Kidney (tissue), 14 donors: ENCODE data around the gene ANKRD40CL. TPM values are rescaled to one million over a fixed set of nuclear protein-coding genes. Genes with fewer than 3 reads are reported as not detected.

Experiments used
- DNase-seq, 5 donors: peaks; one replicate each; pipeline ENCODE4 v3.0.0-alpha.2; 2013 to 2020
- FAIRE-seq: peaks from 2 replicates; lab custom pipeline; 2012; peaks lifted over from hg19 to GRCh38; lab: Jason Lieb, UNC
- H3K27ac ChIP-seq, 2 donors: one replicate each; pipeline ENCODE4 v1.7.0; 2013; ENCODE audit warnings: low read depth in 2 of 2, low read length in 2 of 2, inconsistent platforms in 1 of 2
- H3K27me3 ChIP-seq: one replicate; pipeline ENCODE4 v1.7.1; 2013; ENCODE audit warnings: low read length, inconsistent platforms; ENCODE audit not compliant: control insufficient read depth, insufficient read depth
- H3K36me3 ChIP-seq, 3 donors: one replicate each; pipeline versions ENCODE4 v1.7.0 to v1.7.1; 2013; ENCODE audit warnings: low read length in 3 of 3, control low read depth in 1 of 3, inconsistent platforms in 1 of 3; ENCODE audit not compliant: insufficient read depth in 3 of 3, control insufficient read depth in 2 of 3
- H3K4me1 ChIP-seq, 3 donors: one replicate each; pipeline versions ENCODE4 v1.7.0 to v1.7.1; 2013; ENCODE audit warnings: low read length in 3 of 3, inconsistent platforms in 1 of 3, low read depth in 1 of 3; ENCODE audit not compliant: control insufficient read depth in 2 of 3, insufficient read depth in 2 of 3
- H3K4me3 ChIP-seq, 3 donors: one replicate each; pipeline versions ENCODE4 v1.7.0 to v1.8.1; 2013; ENCODE audit warnings: low read length in 3 of 3, control low read depth in 1 of 3, inconsistent platforms in 1 of 3
- H3K9ac ChIP-seq, 3 donors: one replicate each; pipeline versions ENCODE4 v1.7.0 to v1.7.1; 2013; ENCODE audit warnings: low read length in 3 of 3, control low read depth in 1 of 3, inconsistent platforms in 1 of 3
- H3K9me3 ChIP-seq, 3 donors: one replicate each; pipeline versions ENCODE4 v1.7.0 to v1.7.1; 2013; ENCODE audit warnings: low read length in 3 of 3, control low read depth in 1 of 3, inconsistent platforms in 1 of 3; ENCODE audit not compliant: control insufficient read depth in 2 of 3, insufficient read depth in 1 of 3
- intact Hi-C: fragments of 100-400 bp; cut with DNase I; formaldehyde crosslinking; loops from one replicate; pipeline ENCODE4 v1.11.1; 2022
- polyA plus RNA-seq: library from polyadenylated mRNA; stranded (reverse); fragments of 350-450 nt; fragmentation: Illumina TruSeq; extraction: RNeasy Lipid Tissue Mini Kit (QIAGEN cat#74804); gene quantifications from one replicate; pipeline ENCODE4 v1.2.3, GENCODE V29; 2014; ENCODE audit warnings: low read depth, low replicate concordance; ENCODE audit not compliant: insufficient read depth
- total RNA-seq: library from RNA; stranded (reverse); fragmentation: NEBNext Ultra II Directional; extraction: Animal tissue kit (Norgen Biotek cat#: 25700); gene quantifications from one replicate; pipeline ENCODE4 v1.2.1, GENCODE V29; 2021
- TF ChIP-seq, protein P1 (sequence below): IDR thresholded peaks from 3 replicates; pipeline ENCODE4 v1.5.1; 2012; ENCODE audit warnings: mild to moderate bottlenecking, moderate library complexity, borderline replicate concordance; ENCODE audit not compliant: insufficient read depth; ENCODE audit errors: extremely low read depth
- donor health status: control.
- donor health status: control.
- donor health status: control.
- donor health status: control.
- donor health status: control.
- donor health status: DM: yes; HTN: yes; CAD: no.
- donor health status: Normal renal cell carcinoma (clear cell type).

The ANKRD40CL gene
- total and polyA plus RNA-seq, 2 donors from 2014 or later, result not detected

DNA sequence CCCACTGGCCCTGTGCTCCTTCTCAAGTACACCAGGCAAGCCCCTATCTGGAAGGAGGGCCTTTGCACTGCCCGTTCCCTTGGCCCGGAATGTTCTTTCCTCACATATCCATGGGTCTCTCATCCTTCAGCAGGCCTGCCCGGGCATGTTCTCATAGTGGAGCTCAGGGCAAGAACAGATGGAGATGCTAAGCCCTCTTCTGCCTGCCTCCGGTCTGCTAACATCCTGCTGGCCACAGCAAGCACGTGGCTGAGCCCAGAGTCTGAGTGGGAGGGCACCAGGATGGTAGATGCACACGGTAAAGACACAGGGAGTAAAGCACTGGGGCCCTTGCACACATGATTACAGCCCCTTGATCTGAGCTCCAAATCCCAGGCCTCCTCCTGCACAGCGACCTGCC is 19.8 kb upstream of the ANKRD40CL start:
- intact Hi-C loops, result no loop called here
- Histone ChIP-seq H3K9me3 (no peaks in the 10 kb centered on the region), H3K4me1 (no peaks in the 10 kb centered on the region), H3K4me3 (no peak overlapping the region), H3K27me3 (no peaks in the 10 kb centered on the region), H3K9ac (no peak overlapping the region), H3K36me3 (no peaks in the 10 kb centered on the region), H3K27ac (no peak overlapping the region)
- no peak for FAIRE-seq
- DNase-seq, result no peak
- TF ChIP-seq, protein P1, sequence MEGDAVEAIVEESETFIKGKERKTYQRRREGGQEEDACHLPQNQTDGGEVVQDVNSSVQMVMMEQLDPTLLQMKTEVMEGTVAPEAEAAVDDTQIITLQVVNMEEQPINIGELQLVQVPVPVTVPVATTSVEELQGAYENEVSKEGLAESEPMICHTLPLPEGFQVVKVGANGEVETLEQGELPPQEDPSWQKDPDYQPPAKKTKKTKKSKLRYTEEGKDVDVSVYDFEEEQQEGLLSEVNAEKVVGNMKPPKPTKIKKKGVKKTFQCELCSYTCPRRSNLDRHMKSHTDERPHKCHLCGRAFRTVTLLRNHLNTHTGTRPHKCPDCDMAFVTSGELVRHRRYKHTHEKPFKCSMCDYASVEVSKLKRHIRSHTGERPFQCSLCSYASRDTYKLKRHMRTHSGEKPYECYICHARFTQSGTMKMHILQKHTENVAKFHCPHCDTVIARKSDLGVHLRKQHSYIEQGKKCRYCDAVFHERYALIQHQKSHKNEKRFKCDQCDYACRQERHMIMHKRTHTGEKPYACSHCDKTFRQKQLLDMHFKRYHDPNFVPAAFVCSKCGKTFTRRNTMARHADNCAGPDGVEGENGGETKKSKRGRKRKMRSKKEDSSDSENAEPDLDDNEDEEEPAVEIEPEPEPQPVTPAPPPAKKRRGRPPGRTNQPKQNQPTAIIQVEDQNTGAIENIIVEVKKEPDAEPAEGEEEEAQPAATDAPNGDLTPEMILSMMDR, result no peak

DNA sequence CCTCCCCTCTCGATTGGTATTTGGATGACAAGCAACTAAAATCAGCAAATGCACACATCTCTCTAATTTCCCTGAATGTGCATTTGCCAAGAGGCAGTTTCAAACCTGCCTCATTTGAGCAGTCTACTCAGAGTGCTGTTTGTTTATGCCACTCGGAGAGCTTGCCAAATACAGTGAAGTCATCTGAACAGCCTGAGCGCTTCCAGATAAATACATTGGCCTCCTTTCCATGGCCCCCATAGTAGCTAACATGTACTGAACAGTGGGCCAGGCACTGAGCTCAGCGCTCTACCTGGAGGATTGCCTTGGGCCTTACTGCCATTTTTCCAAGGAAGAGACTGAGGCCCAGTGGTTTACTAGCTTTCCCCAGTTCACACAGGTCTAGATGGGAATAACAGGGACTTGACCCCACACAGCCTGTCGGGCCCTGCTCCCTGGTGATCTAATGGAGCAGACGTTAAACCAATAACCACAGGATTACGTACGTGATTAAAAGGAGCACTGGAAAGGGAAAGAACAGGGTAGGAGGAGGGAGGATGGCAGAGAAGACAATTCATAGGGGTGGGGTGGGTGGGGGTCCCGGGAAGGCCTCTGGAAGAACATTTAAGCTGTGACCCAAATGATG is 18.7 kb upstream of the ANKRD40CL start:
- Histone ChIP-seq H3K36me3 (no peaks in the 10 kb centered on the region), H3K4me3 (no peak overlapping the region), H3K9ac (no peak overlapping the region), H3K27ac (no peak overlapping the region), H3K27me3 (no peaks in the 10 kb centered on the region), H3K9me3 (no peaks in the 10 kb centered on the region), H3K4me1 (no peaks in the 10 kb centered on the region)
- FAIRE-seq, result no peak
- no peak for DNase-seq
- TF ChIP-seq, protein P1, result no peak
- intact Hi-C loops, result no loop called here

DNA sequence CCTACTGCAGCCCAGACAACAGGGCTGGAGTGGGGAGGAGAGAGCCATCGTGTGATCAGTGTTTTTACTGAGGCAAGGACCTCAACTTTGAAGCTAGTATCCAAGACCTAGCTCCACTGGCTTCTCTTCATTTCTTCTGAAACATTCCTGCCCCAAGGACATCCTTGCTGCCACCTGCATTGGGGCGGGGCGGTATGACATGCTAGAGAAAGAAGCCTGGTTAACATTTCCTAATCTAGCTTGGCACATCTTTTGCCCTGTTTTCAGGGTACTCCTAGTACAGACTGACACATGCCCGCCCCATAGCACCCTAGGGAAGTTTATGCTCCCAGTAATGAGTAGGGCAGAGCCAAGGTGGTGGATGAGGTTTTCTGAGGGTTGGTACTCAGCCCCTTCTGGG is 17.8 kb upstream of the ANKRD40CL start:
- no peak overlapping the region for H3K9ac ChIP-seq
- TF ChIP-seq, protein P1, result no peak
- no peak for FAIRE-seq
- no peak for DNase-seq
- H3K4me3 ChIP-seq, result no peak overlapping the region
- H3K27ac ChIP-seq, result no peak overlapping the region
- H3K4me1 ChIP-seq, result no peaks in the 10 kb centered on the region
- H3K36me3 ChIP-seq, result no peaks in the 10 kb centered on the region
- intact Hi-C loops, result no loop called here
- H3K27me3 ChIP-seq, result no peaks in the 10 kb centered on the region
- H3K9me3 ChIP-seq, result no peaks in the 10 kb centered on the region

DNA sequence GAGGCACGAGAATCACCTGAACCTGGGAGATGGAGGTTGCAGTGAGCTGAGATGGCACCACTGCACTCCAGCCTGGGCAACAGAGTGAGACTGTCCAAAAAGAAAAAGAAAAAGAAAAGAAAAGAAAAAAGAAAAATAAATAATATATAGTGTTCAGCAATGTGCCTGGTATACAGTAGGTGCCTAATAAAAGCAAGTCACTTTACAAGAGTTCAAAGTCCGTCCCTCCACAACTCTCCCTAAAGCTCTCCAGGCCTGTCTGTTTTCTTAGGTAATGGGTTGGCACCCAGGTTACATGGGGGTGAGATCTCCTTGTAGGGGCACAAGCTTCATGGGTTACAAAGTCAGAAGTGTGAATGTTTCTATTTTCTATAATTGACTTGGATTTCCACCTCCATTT is 16.6 kb upstream of the ANKRD40CL start:
- no peaks in the 10 kb centered on the region for H3K4me1 ChIP-seq
- no peaks in the 10 kb centered on the region for H3K27me3 ChIP-seq
- no peak overlapping the region for H3K4me3 ChIP-seq
- no peaks in the 10 kb centered on the region for H3K9me3 ChIP-seq
- no peak for FAIRE-seq
- H3K36me3 ChIP-seq, result no peaks in the 10 kb centered on the region
- TF ChIP-seq, protein P1, result no peak
- intact Hi-C loops, result loop anchor here (5.0 kb wide), 1 partner anchor 58 kb away; no protein-coding TSS in a partner anchor
- no peak for DNase-seq
- no peak overlapping the region for H3K27ac ChIP-seq
- no peak overlapping the region for H3K9ac ChIP-seq
